Fibroblast of skin of right quadriceps (primary cell): ENCODE data around the gene MAMDC2.
A peak's percentile ranks its signal among the peaks of the same experiment; 100 is the strongest.

ENCODE experiments used
- DNase-seq: peaks from one replicate; pipeline ENCODE4 v3.0.0-alpha.2; 2013

Gene MAMDC2

DNA sequence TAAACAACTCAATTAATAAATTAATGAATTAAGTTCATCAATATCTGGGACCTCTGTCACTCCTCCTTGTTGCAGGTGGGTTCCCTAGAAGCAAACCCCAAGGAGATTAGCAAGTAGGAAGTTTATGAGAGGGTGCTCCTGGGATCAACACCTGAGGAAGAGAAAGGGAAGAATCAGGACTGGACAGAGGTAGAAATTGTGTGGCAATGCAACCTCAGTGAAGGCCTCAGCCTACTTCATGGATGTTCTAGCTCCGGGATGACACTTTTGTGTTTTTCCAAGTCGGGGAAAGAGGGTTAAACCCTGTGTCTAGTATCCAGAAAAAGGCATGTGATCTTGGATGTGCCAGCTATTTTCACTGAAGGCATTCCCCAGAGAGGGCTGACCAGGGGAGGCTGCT lies 23.2 kb downstream of the MAMDC2 start:
- no peak for DNase-seq

GRCh38 chr9:70069704-70070103 lies 26.1 kb downstream of the MAMDC2 start:
- DNase-seq = no peak

- no peak for DNase-seq
Observed at GRCh38 chr9:70073193-70073592, 29.5 kb downstream of the MAMDC2 start.

GRCh38 chr9:70073756-70074155 lies 30.1 kb downstream of the MAMDC2 start:
- DNase-seq = no peak

DNA sequence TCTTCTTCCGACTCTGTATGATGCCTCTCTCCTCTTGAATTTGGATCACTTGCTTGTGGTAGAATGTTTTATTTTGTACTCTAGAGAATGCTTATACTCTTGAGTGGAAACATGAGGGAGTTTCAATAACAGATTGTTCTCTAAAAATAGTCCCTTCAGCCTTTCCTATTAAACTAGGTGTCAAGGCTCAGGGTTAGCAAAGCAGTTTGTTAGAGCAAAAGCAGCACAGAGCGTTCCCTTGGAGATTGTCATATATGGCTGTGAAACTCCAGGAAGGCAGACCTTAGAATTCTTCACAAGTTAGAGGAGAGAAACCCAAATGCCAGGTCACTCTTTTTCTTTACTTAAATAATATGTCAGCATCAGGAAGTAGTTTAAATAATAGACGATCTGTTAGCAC lies 33.0 kb downstream of the MAMDC2 start:
- no peak for DNase-seq

DNA sequence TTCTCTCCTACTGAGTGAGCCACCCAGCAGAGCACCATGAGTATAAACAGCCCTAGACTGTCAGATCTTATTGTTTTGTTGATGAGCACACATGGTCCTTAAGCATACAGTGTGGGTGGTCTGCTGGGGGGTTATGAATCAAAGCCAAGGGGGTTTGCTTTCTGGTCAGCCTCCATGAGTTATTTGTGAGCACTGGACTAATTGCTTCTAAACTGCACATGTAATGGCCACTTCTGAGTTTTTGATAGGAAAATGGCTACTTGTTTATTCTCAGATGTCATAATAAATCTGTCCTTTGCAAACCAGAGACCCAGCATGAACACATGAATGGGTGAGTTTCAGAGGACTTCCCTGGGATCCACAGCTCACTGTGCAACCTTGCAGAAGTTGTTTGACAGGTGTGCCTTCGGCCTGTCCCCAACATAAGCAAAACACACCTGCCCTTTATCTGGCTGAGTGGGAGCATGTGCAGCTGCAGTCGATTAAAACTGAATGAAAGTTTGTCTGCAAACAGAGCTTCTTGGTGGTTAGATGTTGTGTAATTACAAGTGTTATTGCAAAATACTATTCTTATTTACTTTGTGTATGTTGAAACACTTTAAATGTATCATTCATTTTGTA lies 35.9 kb downstream of the MAMDC2 start:
- no peak for DNase-seq

- DNase-seq = peak; percentile 11
Observed at GRCh38 chr9:70080481-70081119, 37.0 kb downstream of the MAMDC2 start.

- peak; percentile 15 for DNase-seq
Observed at GRCh38 chr9:70081120-70081495, 37.5 kb downstream of the MAMDC2 start.

DNA sequence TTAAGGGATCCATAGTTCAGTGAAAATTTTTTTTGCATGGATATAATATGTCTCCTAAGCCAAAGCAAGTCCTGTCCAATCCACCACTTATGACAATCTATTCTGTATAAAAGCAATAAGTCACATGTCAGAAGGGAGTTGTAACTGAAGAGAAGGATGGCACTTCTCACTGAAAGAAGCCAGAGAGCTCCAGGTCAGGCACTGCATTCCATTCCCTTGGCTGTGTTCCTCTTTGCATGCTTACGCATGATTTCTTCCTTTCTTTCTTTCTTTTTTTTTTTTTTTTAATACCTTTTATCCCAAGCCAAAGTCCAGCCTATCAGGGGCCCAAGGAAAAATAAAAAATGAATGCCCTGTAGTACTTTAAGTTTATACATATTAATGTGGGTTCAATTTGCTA lies 39.8 kb downstream of the MAMDC2 start:
- no peak for DNase-seq

GRCh38 chr9:70085241-70085640 lies 41.6 kb downstream of the MAMDC2 start:
- peak; percentile 35 for DNase-seq

DNA sequence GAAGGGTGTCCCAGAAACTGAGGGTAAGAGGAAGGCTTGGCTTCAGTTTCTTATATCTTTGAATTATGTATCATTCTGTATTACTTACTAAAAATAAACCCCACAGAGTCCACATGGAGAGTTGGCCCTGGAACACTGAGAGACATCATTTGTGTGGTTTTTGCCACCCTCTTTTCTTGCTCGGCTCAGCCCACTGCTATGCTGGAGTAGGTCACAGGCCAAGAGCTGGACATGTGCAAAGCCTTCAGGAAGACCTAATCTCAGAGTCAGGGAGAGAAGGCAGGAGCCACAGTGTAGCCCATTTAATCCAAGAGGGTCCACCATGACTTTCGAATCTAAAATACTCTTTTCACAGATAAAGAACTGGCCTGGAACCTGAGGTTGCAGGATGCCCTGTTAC lies 47.5 kb downstream of the MAMDC2 start:
- DNase-seq = no peak

- DNase-seq = no peak
Observed at GRCh38 chr9:70091572-70091971, 47.9 kb downstream of the MAMDC2 start.

DNA sequence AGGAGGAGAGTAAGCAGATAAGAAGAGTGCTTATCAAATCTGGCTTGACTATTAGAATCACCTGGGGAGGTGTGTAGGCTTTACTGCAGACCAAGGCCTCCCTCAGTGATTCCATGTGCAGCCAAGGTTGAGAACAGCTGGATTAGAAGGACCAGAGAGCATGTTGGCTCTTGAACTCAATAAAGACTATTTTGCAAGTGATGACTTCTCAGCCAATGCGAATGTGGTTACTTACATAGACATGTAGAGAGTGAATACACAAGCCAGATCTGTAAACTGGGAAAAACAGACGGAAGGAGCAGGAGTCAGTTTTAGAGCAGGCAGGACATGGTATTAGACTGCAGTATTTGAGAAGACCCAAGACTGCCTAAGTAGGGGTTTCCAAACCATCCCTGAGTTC lies 48.5 kb downstream of the MAMDC2 start:
- no peak for DNase-seq

GRCh38 chr9:70093095-70093494 lies 49.4 kb downstream of the MAMDC2 start:
- no peak for DNase-seq

DNA sequence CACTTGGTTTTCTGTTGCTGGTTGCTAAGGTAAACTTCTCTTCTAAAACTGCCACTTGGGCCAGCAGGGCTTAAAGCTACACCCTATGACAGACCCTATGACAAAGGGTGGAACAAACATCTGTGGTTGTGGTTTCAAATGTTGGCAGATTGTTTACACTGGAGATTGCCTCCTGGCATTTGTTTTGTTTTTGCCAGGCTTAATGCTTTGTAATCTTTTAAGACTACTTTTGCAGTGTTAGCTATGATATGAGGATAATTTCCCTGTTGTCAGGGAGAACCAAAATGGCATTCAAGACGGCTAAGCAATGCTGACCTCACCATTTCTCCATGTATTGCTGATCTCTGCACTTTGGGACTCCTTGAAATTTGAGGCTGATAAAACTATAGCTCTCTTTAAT lies 50.3 kb downstream of the MAMDC2 start:
- no peak for DNase-seq

DNA sequence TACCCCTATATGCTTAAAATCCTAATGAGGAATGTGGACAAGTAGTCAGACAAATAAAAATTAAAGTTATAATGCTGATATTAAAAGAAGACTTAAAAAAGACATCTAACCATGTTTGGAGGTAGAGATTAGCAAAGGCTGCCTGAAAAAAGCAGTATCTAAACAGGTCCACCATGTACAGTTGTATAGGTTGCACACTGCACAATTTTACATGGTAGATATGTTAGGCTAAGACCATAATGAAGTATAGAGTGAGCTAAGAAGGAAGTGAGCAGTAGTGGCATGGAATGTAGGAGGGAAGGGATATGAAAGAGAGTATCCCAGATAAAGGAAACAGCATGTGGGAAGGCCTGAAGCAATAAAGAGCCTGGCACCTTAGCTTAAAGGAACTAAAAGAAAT lies 51.1 kb downstream of the MAMDC2 start:
- DNase-seq = no peak

DNA sequence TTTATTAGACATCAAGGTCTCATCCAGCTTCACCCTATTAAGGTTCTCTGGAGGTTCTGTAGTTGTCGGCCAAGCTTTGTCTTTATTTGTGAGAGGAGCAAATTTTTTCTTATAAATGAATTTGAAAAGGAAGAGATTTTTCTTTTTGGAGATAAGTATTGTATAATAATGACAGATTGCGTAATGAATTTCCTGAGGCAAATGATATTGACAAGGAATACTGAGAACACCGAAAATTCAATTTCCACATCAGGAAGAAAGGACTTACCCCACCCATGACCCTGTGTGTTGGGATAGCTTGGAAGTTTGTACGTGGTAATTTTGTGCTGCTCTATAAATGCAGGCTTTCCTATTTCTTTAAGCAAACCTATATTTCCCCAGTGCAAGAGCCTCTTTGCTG lies 53.5 kb downstream of the MAMDC2 start:
- DNase-seq = no peak

GRCh38 chr9:70100362-70100761 lies 56.7 kb downstream of the MAMDC2 start:
- DNase-seq = no peak

DNA sequence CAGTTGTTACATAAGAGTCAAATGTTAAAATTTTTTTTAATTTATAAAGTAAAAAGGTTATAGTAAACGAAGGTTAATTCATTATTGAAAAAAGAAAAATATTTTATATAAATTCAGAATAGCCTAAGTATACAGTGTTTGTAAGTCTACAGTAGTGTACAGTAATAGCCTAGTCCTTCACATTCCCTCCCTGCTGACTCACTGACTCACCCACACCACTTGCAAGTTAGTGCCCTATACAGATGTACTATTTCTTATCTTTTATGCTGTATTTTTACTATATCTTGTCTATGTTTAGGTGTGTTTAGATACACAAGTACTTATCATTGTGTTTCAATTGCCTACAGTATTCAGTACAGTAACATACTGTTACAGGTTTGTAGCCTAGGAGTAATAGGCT lies 57.6 kb downstream of the MAMDC2 start:
- no peak for DNase-seq

DNA sequence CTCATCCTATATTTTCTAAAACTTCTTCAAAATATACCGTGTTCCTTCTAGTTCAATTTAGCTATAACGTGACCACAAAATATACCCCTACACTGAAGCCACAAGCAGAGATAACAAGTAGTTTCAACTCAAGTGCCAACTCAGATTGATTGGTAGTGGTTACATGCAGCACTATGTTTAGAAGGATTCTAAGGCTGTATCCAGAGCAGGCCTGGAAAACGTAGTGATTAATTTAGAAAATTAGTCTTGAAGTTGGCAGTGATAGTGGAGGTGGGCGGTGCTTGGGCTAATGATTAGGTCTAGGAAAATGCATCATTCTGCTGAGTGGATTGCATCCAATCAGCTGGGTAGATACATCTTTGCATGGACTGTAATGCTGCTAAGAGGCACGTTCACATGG lies 61.5 kb downstream of the MAMDC2 start:
- DNase-seq = no peak

DNA sequence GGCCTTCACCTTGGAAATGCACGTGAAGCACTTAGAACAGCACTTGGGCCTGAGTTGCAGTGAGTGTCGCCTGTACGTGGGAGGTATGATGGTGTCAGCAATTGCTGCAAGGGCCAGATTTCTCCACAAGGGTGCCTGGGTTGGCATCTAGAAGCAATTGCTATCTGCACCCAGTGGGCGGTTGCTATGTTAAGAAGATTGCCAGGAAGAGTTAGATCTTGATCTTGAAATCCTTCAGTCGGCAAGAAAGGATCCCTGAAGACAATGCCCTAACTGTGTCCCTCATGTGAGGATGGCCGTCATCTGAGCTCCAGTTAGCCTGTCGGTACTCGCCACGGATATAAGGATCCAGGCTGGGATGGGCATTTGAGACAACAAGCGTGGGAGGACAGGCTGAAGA lies 62.9 kb downstream of the MAMDC2 start:
- DNase-seq = no peak

- no peak for DNase-seq
Observed at GRCh38 chr9:70107558-70107957, 63.9 kb downstream of the MAMDC2 start.

DNA sequence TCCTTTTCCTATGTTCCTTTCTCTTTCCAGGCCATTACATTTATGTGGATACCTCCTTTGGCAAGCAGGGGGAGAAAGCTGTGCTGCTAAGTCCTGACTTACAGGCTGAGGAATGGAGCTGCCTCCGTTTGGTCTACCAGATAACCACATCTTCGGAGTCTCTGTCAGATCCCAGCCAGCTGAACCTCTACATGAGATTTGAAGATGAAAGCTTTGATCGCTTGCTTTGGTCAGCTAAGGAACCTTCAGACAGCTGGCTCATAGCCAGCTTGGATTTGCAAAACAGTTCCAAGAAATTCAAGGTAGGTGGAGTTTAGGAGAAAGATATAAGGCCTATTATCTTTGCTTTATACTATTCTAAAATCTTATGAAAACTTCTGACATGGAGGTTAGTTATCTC lies 64.5 kb downstream of the MAMDC2 start:
- DNase-seq = no peak

DNA sequence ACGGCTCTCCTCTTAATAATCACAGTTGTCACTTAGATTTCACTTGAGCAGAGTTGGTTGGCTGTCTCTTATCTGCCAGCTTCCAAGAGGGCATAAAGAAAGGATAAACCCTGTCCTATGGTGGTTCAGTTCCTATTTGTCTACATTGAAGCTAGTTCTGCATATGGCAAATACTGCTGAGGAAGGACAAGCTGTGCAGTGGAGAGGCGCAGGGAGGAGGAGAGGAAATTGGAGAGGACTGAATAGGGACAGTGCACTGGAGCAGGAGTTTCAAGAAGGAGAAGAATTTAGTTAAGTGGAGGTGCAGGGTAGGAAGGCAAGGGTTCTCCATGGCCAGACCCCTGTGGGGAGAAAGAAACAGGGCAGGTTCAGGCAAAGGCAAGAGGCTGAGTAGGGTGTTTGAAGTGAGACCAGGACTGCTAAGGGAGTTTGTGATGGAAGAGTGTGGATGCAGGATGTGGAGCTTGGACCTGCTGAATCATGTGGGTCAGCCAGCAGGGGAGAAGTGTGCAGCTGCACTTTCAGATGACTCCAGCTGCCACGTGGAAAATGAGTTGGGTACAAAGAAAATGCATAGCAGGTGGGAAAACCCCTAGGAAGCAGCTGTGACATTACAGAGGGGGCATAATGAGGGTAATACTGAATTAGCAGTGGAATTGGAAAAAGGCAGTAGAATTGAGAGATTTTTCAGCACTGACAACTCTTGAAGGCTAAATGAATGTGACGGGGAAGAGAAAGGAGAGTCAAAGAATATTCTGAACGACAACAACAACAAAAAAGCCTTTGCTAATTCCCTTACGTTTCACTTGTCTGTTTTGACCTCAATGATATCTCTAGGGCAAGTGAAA lies 66.8 kb downstream of the MAMDC2 start:
- DNase-seq = no peak
